GM19455 (cell line): ENCODE measurements around the gene SLC16A6.
"Not testable (repeated sequence)": the region's sequence is repeated elsewhere in the genome, so short reads cannot be mapped to it uniquely, and the experiment has no call there.

Experiments
- ATAC-seq: cut with Tn5 transposase; IDR thresholded peaks from one replicate; pipeline ENCODE4 v1.9.1; 2021; ENCODE audit not compliant: unreplicated experiment

SLC16A6 gene

GRCh38 chr17:68291836-68292688 lies 1.1 kb upstream of the SLC16A6 start:
- ATAC-seq = peak; percentile 67

DNA sequence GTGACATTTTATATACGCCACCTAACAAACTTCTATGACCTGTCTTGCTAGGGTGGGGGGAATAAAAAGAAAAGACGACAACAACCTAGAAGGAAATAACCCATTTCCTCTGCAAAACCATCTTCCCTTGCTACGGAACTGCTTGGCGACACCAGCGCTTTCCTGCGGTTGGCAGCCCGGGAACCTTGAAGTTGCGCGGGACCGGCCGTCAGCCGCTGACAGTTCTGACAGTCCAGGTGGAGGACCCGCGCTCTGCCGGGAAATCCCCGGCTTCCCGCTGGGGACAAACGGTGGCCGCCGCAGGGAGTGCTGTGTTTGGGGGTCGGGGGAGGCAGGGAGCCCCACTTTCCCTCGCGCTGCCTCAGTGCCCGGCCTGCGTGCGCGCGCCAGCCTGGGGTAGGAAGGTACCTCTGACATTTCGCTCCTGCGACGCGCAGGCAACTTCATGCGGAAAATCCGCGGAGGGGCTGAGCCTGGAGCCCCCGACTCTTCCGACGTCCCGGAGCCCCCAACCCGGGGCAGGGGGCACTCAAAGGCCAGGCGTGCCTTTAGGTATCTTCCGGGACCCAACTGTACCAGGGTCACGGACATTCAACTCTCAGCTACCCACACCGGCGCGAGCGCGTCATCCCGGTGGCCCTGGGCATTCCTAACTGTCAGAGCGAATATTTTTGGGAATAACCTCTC lies 516 bp downstream of the SLC16A6 start:
- ATAC-seq = no peak

GRCh38 chr17:68289936-68290267 lies 1.0 kb downstream of the SLC16A6 start:
- no peak for ATAC-seq

DNA sequence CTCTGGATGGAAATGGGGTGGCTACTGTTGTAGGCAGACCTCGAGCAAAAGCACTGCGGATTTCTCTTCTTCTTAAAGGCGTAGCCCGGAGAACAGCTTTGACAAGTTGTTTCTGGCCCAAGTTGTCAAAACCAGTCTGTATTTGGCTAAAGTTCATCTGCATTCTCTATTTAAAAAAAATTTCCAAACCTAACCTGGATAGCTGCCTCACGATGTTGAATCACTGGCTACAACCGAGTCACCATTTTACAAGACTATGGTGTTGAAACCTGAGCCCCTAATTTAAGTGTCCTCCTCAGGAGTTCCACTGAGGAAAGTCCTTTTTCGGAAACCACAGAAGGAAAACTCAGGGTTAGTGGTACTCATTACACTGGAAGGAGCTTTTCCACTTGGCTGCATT lies 1.5 kb downstream of the SLC16A6 start:
- ATAC-seq = no peak

DNA sequence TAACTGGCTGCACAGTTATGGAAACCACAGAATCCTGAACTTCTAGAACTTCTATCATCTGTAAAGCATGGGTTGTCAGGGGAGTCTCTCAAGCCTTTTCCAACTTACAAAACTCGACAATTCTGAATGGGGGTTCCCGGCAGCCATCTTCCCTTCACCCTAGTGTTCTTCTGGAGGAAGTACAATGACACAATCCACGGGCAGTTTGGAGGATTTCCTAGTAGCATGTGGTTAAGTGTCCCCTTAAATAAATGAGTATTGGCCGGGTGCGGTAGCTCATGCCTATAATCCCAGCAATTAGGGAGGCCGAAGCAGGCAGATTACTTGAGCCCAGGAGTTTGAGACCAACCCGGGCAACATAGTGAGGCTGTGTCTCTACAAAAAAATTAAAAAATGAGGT lies 2.1 kb downstream of the SLC16A6 start:
- no peak for ATAC-seq

- no peak for ATAC-seq
These were observed 2.6 kb downstream of the SLC16A6 start for GRCh38 chr17:68288375-68288774.

DNA sequence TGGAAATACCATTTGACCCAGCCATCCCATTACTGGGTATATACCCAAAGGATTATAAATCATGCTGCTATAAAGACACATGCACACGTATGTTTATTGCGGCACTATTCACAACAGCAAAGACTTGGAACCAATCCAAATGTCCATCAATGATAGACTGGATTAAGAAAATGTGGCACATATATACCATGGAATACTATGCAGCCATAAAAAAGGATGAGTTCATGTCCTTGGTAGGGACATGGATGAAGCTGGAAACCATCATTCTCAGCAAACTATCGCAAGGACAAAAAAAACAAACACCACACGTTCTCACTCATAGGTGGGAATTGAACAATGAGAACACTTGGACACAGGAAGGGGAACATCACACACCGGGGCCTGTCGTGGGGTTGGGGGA lies 9.0 kb downstream of the SLC16A6 start:
- not testable (repeated sequence) for ATAC-seq

GRCh38 chr17:68277807-68278206 lies 13.1 kb downstream of the SLC16A6 start:
- ATAC-seq = no peak

- not testable (repeated sequence) for ATAC-seq
These were observed 14.6 kb downstream of the SLC16A6 start for GRCh38 chr17:68276339-68276738.

- no peak for ATAC-seq
These were observed 17.2 kb downstream of the SLC16A6 start for GRCh38 chr17:68273722-68274121.

DNA sequence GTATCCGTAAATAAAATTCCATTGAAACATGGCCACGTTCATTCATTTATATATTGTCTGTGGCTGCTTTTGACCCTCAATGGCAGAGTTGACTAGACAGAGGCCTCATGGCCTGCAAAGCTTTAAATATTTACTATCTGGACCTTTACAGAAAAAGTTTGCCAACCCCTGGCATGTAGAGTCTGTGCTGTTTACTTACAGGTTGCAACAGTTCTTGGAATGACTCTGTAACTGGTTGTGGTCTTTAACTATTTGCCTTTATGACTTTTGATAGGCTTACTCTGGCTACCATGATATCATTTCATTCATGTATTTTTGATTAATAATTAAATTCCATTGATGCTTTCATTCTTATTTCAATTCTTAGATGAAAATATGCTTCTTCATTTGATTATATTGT lies 25.1 kb downstream of the SLC16A6 start:
- ATAC-seq = not testable (repeated sequence)

DNA sequence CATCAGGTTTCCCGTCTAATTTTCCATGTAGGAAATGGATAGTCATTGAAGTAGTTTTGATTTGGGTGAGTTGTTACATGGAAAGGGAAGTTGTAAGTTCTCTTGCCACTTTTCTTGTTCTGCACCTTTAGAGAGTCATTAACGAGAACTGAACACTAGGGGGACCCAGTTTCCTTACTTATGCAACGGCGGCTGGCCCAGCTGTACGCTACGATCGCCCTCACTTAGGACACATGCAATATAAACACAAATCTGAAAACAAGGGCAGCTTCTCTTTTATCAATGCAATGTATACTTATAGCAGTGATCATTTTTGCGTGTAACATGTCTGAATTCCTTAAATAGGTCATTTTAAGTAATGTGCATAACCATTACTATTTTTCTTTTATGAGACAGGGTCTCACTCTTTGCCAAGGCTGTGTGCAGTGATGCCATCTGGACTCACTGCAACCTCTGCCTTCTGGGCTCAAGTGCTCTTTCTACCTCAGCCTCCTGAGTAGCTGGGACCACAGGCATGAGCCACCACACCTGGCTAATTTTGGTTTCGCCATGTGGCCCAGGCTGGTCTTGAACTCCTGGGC lies 27.7 kb downstream of the SLC16A6 start:
- ATAC-seq = not testable (repeated sequence)

- ATAC-seq = not testable (repeated sequence)
These were observed 28.5 kb downstream of the SLC16A6 start for GRCh38 chr17:68262467-68262866.

DNA sequence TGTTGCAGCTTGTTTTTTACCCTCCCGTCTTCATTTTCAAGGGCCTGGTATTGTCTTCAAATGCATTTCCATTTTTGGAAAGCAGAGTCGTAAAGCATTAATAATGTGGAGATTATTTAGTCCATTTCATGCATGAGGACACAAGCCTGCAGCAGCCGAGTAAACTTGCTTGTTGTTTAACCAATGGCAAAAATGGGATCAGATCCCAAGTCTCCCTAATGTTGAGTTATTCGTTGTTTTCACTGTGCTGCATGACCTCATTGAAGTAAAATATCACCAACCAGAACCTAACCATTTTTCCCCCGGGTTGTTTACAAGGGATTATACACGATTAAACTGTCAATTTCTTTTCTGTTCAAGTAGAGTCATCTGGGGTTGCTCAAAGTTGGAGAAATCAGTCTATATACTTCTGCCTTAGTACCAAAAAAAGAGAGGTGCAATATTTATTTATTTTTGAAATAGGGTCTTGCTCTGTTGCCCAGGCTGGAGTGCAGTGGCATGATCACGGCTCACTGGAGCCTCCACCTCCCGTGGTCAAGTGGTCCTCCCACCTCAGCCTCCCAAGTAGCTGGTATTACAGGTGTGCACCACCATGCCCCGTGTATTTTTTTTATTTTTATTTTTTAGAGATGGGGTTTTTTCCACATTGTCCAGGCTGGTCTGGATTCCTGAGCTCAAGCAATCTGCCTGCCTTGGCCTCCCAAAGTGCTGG lies 30.7 kb downstream of the SLC16A6 start:
- ATAC-seq = no peak

DNA sequence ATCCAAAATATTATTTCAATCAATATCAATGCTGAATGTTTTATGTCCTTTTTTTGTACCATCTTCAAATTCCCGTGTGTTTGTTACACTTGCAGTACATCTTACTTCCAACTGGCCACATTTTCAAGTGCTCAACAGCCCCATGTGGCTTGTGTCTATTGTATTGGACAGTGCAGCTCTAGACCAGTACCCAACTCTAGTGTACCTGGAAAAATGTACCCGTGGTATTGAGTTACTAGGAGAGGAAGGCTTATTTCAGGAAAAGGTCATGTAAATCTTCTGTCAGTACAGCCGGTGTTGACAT lies 31.3 kb downstream of the SLC16A6 start:
- ATAC-seq = not testable (repeated sequence)

DNA sequence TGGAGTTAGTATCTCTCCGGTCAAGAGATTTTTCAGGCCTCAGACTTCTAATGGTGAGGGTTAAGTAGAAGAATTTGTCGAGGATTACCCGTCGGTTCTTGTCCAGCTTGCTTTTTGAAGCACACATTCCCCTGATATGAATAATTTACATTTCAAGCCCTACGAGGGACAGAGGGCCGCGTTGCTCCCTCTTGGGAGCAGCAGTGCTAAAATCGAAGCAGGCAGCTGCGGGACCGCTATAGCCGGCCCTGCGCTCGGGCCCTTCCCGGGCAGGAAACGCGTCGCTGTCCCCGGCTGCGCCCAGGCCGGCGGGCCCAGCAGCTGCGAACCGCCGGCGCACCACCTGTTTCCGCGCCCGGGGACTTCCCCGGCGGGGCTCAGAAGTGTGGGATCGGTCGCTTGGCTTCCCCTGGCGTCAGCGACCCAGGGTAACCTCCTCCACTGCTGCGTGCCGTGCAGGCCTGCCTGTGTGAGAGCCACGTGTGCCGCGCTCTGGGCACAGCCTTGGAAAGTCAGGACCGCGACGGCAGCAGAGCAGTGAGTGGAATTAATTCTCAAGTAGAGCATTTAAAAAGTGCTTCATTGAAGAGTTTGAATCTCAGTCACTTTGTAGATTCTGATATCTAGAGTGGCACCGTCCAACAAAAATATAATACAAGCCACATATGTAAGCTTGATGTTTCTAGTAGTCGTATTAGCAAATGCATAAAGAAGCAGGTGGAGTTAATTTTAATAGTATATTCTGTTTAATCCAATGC lies 31.9 kb downstream of the SLC16A6 start:
- peak; percentile 91 for ATAC-seq

DNA sequence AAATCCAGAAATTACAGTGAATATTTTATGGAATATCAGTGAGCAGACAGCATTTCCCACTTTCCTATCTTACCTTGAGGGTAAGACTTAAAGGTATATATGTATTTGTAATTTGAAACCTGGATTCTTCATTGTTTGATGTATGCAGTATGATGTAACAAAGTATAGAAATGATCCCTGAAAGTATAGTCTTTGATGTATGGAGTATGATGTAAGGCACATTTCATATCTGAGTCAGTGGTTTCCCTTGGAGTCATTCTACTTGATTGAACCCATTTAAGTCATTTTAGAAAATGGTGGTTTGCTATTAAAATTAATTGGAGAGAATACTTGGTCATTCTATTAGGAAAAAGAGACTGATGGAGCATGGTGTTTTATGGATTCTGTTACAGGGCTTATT lies 33.0 kb downstream of the SLC16A6 start:
- ATAC-seq = no peak

DNA sequence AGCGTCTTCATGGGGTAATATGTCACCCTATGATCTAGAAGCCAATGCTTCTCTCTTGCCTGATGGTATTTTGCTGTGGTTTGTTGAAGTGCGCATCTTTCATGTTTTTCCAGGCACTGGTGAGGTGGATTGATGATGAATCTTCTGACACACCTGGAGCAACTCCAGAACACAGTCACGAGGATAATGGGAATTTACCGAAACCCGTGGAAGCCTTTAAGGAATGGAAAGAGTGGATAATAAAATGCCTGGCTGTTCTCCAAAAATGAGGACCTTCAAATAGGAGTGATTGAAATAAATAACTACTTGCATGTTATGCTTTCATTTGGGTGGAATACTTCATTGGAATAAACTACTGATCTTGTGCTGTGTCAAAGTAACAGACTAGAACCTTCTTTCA lies 34.2 kb downstream of the SLC16A6 start:
- ATAC-seq = not testable (repeated sequence)

DNA sequence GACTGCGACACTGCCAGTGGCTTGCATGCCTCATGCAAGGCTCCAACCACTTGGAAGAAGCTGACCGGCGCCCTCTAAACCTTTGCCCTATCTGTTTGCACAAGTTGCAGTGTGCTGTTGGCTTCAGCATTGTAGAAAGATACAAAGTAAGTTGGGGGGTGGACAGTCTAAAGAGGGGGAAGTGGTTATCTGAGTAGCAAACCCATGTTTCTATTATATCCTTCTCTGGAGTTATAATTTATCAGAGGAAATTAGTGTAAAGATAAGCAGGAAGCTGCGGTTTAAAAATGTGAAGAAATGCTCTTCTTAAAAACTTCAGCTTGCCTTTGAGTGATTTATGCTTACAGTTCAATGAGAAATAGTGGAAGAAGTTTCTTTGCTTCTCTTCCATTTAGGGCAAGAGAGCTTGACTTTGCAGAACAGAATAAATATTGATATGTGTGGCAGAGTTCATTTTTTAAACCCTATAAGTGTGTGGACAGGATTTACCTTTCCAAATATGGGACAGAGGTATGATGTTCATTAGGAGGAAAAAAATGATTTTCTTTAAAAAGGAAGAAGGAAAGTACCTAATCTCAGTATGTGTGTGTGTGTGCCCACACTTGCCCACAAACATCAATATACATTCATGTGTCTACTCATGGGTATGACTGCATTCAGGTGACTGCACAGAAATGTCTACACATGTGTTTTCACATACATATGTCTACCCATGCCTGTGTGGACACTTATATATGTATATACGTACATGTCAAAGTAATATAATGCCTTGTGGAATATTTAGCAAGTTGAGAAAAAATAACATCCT lies 35.0 kb downstream of the SLC16A6 start:
- no peak for ATAC-seq

DNA sequence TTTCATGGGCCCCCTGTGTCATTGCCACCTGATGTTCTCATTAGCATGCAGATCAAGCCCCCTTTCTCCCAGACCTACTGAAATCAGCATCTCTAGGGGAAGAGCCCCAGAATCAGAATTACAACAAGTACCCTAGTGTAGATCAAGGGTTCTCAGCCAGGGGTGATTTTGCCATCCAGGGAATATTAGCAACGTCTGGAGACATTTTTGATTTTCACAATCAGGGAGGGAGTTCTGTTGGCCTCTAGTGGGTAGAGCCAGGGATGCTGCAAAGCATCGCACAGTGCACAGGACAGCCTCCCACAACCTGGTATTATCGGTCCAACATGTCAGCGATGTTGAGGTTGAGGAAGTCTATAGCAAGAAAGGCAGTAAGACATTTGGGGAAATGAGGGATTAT lies 35.8 kb downstream of the SLC16A6 start:
- ATAC-seq = no peak
